GM12874 (cell line): ENCODE data around the gene RIMS3.

Experiments used
- CTCF ChIP-seq: IDR thresholded peaks from 2 replicates; pipeline ENCODE4 v1.5.1; 2011; ENCODE audit warnings: low read depth, mild to moderate bottlenecking, control low read depth, low read length, moderate library complexity; ENCODE audit not compliant: insufficient read depth

Gene RIMS3

GRCh38 chr1:40689737-40690136, 24.3 kb upstream of the RIMS3 start:
- no peak for TF ChIP-seq CTCF

GRCh38 chr1:40687661-40688060, 22.2 kb upstream of the RIMS3 start:
- no peak for TF ChIP-seq CTCF

GRCh38 chr1:40687059-40687458, 21.6 kb upstream of the RIMS3 start:
- TF ChIP-seq CTCF: no peak

GRCh38 chr1:40684669-40685068, 19.2 kb upstream of the RIMS3 start:
- TF ChIP-seq CTCF: no peak

- no peak for TF ChIP-seq CTCF
Observed at GRCh38 chr1:40679165-40679953, 13.9 kb upstream of the RIMS3 start.

GRCh38 chr1:40676501-40676900, 11.0 kb upstream of the RIMS3 start:
- TF ChIP-seq CTCF: no peak

- TF ChIP-seq CTCF: no peak
Observed at GRCh38 chr1:40673452-40673851, 8.0 kb upstream of the RIMS3 start.
